PFSK-1 (cell line): ENCODE measurements around the gene MYBBP1A.

Experiments
- FOXP2 ChIP-seq: optimal IDR thresholded peaks from 2 replicates; pipeline ENCODE3; 2011; ENCODE audit warnings: borderline replicate concordance, control low read depth, inconsistent platforms; ENCODE audit not compliant: insufficient read depth; ENCODE audit errors: extremely low read length, extremely low read depth
- POLR2AphosphoS5 ChIP-seq: IDR thresholded peaks from 2 replicates; pipeline ENCODE4 v1.6.1; 2012; ENCODE audit warnings: low read depth, mild to moderate bottlenecking, control low read depth, low read length, moderate library complexity
- REST ChIP-seq, 2 experiments: IDR thresholded peaks; 2 replicates each; pipeline versions ENCODE4 v1.6.1 to v1.8.0; 2011 to 2012; ENCODE audit warnings: low read depth in 2 of 2, low read length in 2 of 2, control low read depth in 1 of 2, inconsistent platforms in 1 of 2, mild to moderate bottlenecking in 1 of 2, moderate library complexity in 1 of 2; ENCODE audit not compliant: insufficient read depth in 1 of 2
- SIN3A ChIP-seq: IDR thresholded peaks from 2 replicates; pipeline ENCODE4 v1.6.1; 2012; ENCODE audit warnings: mild to moderate bottlenecking, low read length, moderate library complexity, borderline replicate concordance; ENCODE audit not compliant: insufficient read depth
- TAF1 ChIP-seq: IDR thresholded peaks from 2 replicates; pipeline ENCODE4 v1.6.1; 2012; ENCODE audit warnings: low read length, control low read depth, borderline replicate concordance; ENCODE audit not compliant: insufficient read depth

MYBBP1A gene

GRCh38 chr17:4582691-4583090 is 27.5 kb upstream of the MYBBP1A start:
- TF ChIP-seq FOXP2 = no peak
- TF ChIP-seq SIN3A = no peak
- TF ChIP-seq POLR2AphosphoS5 = no peak
- TF ChIP-seq REST (IDR thresholded peaks at IDR 0.05; ENCODE audit: insufficient read depth in 1 of 2, low read depth in 2 of 2, low read length in 2 of 2) = no peak
- no peak for TF ChIP-seq TAF1

- TF ChIP-seq POLR2AphosphoS5 = no peak
- TF ChIP-seq REST (IDR thresholded peaks at IDR 0.05; ENCODE audit: insufficient read depth in 1 of 2, low read depth in 2 of 2, low read length in 2 of 2) = no peak
- no peak for TF ChIP-seq FOXP2
- no peak for TF ChIP-seq TAF1
- TF ChIP-seq SIN3A = no peak
Observed at GRCh38 chr17:4582101-4582501, 26.9 kb upstream of the MYBBP1A start.

GRCh38 chr17:4580291-4580690 is 25.1 kb upstream of the MYBBP1A start:
- TF ChIP-seq REST (IDR thresholded peaks at IDR 0.05; ENCODE audit: insufficient read depth in 1 of 2, low read depth in 2 of 2, low read length in 2 of 2) (no peak), TAF1 (no peak), POLR2AphosphoS5 (no peak)

- no peak for TF ChIP-seq REST (IDR thresholded peaks at IDR 0.05; ENCODE audit: insufficient read depth in 1 of 2, low read depth in 2 of 2, low read length in 2 of 2)
Observed at GRCh38 chr17:4579678-4580077, 24.5 kb upstream of the MYBBP1A start.

- TF ChIP-seq POLR2AphosphoS5 = no peak
- no peak for TF ChIP-seq FOXP2
- TF ChIP-seq REST (IDR thresholded peaks at IDR 0.05; ENCODE audit: insufficient read depth in 1 of 2, low read depth in 2 of 2, low read length in 2 of 2) = no peak
- TF ChIP-seq TAF1 = no peak
- TF ChIP-seq SIN3A = no peak
Observed at GRCh38 chr17:4577386-4577993, 22.3 kb upstream of the MYBBP1A start.
